Measurements from ENCODE around the gene DISP2.
A peak's percentile ranks its signal among the peaks of the same experiment; 100 is the strongest.

The DISP2 gene, protein sequence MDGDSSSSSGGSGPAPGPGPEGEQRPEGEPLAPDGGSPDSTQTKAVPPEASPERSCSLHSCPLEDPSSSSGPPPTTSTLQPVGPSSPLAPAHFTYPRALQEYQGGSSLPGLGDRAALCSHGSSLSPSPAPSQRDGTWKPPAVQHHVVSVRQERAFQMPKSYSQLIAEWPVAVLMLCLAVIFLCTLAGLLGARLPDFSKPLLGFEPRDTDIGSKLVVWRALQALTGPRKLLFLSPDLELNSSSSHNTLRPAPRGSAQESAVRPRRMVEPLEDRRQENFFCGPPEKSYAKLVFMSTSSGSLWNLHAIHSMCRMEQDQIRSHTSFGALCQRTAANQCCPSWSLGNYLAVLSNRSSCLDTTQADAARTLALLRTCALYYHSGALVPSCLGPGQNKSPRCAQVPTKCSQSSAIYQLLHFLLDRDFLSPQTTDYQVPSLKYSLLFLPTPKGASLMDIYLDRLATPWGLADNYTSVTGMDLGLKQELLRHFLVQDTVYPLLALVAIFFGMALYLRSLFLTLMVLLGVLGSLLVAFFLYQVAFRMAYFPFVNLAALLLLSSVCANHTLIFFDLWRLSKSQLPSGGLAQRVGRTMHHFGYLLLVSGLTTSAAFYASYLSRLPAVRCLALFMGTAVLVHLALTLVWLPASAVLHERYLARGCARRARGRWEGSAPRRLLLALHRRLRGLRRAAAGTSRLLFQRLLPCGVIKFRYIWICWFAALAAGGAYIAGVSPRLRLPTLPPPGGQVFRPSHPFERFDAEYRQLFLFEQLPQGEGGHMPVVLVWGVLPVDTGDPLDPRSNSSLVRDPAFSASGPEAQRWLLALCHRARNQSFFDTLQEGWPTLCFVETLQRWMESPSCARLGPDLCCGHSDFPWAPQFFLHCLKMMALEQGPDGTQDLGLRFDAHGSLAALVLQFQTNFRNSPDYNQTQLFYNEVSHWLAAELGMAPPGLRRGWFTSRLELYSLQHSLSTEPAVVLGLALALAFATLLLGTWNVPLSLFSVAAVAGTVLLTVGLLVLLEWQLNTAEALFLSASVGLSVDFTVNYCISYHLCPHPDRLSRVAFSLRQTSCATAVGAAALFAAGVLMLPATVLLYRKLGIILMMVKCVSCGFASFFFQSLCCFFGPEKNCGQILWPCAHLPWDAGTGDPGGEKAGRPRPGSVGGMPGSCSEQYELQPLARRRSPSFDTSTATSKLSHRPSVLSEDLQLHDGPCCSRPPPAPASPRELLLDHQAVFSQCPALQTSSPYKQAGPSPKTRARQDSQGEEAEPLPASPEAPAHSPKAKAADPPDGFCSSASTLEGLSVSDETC (N-terminal part only)

DNA sequence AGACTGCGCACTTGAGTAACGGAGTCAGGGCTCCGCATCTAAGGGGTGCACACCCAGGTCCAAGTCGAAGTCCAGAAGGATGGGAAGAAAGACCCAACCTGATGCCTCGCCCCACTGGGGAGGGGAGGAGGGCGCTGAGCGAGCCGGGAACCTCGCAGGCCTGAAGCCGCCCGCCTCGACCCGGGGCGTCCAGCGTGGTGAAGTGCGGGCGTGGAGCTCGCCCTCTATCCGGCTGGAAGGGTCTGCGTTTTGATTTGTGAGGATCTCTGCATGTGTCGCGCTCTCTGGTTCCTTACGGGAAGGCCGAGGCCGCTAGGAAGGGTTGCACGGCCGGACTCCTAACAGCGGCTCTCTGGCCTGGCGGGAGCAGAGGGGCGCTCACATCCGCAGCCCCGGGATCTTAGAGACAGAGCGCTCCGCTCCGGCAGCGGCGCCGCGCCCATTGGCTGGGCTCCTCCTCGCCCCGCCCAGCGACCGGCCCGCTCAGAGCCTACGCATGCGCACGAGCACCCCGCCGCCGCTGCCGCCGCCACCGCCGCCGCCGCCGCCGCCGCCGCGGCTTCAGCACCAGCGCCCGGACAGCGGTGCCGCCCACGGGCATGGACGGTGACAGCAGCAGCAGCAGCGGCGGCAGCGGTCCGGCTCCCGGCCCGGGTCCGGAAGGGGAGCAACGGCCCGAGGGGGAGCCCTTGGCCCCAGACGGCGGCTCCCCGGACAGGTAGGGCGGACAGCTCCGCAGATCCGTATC lies at the start of gene DISP2:
DISP2 (plus strand) TSS at position 497 of the 748 bp plus-strand sequence; CDS start at position 600, 103 bp downstream.
- peak; percentile 96 for DNase-seq

DNA sequence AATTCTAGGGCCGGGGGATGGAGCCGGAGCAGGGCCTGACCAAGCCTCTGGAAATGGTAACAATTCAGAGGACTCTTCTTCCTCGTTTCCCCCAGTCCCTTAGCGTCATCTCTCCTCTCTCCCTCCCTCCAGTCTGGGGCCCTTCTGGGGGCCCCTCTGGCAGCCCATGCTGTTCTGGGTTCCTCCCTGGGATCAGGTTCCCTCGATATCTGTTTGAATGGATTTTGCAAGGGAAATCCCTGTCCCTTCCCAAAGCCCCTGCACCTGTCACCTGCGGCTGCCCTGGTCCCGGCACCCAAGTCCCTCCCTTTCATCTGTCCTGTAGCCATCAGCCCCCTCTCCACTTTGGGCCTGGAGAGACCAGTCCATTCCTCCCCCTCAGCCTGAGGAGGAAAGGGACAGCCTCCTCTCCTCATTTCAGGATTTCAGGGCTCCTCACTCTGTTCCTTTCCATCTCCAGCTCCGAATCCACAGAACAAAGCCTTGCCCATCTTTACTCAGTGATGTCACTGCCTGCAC lies 48.6 kb upstream of the DISP2 start:
- no peak for DNase-seq

DNA sequence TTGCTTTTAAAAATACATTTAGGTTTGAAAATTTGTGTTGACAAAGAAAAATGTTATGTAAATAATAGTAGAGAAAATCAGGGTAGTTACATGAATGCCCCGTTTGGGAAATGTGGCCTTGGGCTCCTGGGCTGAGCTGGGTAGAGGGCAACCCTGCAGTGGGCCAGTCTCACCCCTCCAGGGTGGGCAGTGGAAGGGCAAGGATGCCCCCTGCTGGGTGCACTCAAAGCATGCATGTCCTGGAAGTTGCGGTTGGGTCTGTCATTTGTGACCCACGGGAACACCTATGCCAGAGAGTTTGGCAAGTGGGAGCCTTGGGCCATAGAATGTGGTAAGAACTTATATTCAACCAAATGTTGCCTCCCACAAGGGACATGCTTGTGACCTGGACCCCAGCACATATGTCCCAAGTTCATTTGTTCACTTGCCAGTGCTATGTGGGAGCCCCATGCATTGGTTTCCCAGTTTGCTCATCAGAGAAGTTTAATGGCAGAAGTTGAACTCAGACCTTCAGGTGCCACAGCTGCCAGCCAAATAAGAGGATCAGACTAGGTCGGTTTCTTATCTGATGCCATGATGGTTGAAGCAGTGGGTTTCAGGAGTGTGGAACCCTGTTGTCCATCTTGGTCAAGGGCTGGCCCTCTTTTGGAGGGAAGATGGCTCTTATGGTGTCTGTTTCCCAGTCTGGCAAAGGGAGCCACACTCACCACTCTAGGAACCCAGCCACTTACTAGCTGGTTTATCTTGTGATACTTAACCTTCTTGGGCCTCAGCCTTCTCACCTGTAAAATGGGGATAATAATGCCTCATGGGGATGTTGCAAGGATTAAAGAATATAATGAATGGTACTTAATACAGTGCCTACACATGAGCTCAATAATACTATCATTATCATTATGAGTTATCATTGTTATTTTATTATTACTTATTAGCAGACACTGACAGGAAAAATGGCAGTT lies 47.7 kb upstream of the DISP2 start:
- DNase-seq, result peak; percentile 82

DNA sequence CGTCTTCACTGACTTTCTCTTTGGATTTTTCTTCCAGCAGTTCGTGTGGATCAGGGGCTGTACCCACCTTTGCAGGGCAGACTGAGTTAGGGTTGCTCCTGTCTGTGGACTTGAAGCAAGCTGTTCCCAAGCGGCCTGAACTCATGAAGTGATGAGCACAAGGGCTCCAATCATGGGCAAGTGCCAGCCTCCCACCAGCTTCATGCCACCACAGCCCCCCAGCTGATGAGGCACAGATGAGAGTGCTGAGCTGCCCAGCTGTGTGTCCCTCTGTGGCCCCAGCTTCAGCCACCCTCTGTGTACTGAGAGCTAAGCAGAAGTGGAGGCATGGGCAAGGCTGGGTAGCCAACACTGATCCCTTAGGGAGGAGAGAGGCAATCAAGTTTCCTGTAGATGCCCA lies 47.0 kb upstream of the DISP2 start:
- no peak for DNase-seq

DNA sequence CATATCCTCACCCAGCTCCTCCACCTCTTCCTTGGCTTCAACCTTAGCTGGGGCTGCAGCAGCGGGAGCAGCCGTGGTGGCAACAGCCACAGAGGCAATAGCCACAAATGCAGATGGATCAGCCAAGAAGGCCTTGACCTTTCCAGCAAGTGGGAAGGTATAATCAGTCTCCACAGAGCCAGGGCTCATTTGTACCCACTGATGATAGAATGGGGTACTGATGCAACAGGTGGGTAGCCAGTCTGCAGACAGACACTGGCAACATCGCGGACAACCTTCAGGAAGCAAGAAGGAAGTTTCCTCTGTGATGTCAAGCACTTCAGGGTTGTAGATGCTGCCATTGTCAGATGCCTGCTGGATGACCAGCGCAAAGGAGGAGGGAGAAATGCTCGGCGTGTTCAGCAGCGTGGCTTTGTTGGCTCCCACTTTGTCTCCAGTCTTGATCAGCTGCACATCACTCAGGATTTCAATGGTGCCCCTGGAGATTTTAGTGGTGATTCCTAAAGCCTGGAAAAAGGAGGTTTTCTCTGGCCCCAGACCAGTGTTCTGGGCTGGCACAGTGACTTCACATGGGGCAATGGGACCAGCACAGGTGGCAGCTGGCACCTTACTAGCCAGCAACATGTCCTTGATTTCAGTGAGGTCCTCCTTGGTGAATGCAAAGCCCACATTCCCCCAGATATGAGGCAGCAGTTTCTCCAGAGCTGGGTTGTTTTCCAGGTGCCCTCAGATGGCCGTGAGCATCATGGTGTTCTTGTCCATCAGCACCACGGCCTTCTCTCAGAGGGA lies 45.5 kb upstream of the DISP2 start:
- DNase-seq, result no peak

DNA sequence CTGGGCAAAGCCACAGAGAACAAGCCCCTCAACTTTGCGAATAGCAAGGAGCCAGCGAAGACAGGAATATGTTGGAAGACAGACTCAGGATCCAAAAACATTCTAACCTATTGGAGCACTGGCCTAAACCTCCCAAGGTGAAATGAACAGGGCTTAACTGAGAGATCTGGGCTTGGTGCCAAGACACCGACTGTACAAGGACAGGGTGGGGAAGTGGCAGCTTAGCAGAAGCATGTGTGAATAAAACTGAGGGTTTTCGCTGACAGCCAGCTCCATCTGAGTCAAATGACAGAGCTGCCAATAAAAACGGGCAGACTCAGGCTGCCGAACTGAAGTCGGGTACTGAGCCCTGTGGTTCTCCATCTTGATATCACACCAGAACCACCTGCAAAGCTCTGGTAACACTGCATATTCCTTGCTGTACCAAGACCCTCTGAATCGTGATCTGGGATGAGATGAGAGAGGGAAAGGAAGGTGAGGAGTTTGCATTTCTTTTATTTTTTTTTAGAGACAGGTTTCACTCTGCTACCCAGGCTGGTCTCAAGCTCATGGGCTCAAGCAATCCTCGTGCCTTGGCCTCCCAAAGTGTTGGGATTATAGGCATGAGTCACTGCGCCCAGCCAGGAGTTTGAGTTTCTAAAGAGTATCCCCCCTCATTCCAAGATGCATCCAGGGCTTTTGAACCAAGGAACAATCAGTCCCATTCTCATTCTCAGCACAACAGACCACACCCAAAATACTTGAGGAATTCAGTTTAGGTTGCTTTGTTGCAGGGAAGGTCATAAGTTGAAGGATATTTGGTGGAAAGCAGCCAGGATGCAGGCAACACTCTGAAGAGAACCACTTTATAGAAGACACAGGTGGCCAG lies 44.3 kb upstream of the DISP2 start:
- DNase-seq, result no peak

DNA sequence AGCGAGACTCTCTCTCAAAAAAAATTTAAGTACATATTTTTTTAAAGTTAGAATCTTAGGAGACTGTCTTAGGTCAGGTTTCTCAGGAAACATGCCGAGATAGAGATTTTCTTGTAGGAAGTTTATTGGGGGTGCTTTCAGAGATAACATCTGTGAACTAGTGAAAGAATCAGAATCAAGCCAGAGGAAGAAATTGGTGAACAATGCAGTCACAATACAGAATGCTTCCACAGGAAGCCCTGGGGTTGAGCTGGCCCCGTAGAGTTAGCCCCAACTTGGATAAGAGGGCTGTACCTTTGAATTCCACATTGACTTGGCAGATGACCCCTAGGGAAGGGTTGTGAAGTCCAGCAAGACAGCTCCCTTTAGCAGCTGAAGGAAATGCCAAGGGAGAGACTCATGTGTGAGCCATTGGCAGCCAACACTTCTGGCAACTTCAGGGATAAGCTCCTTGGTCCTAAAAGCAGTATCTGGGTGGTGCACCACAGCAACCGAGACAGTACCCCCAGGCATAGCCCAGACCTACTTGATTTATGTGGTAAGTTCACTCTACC lies 43.2 kb upstream of the DISP2 start:
- DNase-seq, result peak; percentile 50

DNA sequence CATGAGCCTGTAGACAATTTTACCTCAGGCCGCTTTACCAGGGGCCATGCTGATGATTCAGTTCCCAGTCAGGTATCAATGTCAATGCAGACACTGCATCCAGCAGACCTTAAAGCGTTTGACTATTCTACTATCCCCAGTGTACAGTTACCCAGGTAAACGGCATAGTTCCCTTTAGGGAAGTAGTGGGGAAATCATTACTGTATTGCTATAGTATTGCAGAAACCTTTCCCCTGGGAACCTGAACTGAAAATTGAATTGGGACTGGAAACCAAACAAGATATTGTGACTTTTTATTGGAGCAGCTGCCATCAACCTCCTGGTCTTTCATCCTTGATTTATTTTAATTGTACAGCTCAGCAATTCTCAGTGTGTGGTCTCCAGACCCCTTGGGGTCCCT lies 41.1 kb upstream of the DISP2 start:
- DNase-seq, result peak; percentile 19

DNA sequence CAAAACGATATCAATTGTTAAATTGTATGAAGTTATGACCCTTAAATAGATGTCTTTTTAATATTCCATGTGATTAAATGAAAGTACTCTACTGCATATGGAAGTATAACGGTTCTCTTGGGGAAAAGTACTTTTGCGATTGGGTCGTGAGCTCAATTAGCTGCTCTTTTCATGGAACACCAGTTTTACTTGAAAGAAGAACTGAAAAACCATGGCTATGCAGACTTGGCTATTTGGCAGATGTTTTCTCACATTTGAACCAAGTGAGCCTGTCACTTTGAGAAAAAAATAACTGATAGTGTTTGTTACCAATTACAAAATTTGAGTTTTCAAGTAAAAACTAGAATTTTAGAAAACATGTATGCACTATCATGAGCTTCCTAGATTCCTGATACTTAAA lies 40.4 kb upstream of the DISP2 start:
- DNase-seq, result no peak

DNA sequence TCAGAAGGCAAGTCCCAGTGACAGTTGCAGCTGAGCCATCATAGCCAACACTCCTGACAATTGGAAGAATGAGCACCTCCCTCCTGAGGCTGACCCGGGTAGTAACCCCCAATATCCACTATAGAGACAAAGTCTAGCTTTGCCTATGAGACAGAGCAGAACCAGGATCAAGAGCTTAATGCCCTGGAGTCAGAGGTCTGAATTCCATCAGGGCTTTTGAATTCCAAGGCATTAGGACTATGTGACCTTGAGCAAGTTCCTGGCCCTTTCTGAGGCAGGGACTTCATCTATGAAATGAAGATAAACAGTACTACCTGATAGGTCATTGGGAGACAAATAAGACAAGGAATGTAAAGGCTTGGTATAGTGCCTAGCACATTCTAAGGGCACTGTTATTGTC lies 37.6 kb upstream of the DISP2 start:
- DNase-seq, result peak; percentile 25

DNA sequence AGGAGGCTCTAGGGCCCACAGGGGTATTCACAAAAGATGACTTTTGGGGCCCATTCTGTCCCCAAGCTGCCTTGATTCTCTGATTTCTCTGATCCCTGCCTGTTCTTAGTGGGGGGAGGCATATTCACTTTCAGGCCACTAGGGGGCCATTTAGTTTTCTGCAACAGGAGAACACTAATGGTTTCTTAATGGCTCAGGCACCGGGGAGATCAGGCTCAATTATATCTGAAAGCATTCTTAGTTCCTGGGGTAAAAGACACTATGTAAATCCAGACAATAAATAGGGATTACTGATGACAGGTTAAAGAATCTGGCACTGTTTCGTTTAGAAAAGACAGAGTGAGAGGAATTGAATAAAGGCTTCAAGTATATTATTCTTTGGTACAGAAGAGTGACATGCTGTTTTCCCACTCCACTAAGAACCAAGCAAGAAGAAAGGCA lies 37.1 kb upstream of the DISP2 start:
- DNase-seq, result peak; percentile 79

DNA sequence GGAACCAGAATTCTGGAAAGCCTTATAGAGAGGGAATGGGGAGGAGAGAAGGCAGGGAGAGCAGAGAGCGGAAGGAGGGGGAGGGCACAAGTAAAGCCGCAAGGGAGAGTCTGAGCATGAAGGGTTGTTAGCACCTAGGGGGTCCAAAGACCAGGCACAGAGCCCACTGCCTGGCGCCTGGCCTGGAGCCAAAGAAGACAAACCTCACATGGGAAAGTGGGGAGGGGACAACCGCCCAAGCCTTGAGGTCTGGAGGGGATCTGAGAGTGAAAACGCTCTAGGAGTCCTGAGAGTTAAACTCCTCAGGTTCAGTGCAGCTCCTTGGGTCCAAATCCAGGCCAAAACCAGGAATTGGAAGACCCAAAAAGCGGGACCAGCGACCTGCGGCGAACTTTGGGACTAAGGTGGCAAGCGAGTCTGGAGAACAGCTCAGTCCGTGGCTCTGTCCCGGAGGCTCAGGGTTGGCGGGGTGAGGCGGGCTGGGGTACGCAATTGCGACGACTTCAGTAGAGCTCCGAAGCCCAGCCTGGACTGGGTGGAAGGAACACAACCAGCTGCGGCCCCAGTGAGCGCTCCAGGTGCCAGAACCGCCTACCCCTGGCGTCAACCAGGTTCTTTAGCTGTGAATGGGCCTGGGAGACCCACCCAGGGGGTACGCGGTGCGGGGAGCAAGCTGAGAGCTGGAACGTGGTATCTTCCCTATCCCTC lies 35.3 kb upstream of the DISP2 start:
- DNase-seq, result no peak

DNA sequence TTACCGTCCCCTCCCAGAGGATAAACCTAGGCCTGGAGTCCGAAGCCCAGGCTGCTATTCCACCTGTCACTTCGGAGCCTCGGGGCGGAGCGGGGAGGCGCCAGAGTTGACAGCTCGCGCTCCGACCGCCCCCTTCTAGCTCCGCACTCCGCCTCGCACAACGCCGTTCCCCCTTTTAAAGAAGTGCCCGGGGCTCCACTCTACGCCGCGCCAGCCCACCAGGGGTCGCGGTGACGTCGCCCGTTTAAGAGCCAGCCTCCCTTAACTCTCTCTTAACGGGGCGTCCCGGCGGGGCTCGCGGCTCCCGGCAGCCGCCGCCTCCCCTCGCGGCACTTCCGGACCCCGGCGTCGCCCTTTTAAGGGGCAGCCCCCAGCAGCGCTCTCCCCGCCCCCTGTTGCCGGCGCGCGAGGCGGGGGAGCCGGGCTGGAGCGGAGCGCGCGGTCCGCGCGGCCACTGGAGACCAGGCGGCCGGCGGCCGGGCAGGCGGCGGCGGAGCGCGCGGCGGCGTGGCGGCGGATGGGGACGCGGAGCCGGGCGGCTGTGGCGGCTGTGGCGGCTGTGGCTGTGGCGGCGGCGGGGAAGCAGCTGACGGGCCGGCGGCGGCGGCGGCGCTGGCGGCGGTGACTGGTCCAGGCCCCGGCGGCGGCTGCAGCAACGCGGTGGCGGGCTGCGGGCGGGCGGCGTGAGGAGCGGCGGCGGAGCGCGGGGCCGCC lies 34.6 kb upstream of the DISP2 start, which contains the start of gene INAFM2:
INAFM2 (plus strand) TSS at position 454 of the 714 bp plus-strand sequence. CDS start 364 bp downstream, outside the sequence.
- DNase-seq, result peak; percentile 96

DNA sequence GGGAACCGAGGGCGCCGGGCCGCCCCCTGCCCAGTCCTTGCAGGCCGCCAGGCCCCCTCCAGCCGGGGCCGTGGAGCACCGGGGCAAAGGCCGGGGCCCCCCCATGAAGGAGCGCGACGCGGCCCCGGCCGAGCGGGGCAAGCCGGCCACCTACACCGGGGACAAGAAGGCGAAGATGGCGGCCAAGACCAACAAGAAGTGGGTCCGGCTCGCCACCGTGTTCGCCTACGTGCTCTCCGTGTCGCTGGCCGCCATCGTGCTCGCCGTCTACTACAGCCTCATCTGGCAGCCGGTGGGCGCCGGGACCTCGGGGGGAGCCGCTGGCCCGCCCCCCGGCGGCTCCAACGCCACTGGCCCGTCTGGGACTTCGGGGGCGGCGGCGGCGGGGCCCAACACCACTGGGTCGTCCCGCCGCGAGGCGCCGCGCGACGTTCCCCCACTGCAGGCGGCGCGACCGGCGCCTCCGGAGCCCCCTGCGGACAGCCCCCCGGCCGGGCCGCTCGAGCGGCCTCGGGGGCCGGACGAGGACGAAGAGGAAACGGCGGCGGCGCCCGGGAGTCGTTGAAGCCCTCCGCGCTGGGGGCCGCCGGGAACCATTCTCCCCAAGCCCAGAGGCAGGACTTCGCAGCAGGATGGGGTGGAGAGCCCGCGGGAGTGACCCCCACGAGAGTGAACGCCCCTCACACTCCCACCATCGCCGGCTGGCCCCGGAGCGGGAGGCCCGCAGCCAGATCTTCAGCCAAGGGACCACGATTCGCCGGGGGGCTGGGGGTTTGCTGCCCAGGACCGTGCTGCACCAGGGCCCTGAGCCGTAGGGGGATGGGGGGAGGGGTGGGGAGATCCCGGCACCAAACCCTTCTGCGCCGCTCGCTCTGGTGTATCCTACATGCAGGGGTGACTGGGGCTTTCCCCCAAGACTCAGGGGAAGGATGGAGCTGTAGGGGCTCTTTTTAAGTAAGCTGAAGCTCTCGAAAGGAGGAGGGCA lies 33.8 kb upstream of the DISP2 start:
- peak; percentile 74 for DNase-seq

DNA sequence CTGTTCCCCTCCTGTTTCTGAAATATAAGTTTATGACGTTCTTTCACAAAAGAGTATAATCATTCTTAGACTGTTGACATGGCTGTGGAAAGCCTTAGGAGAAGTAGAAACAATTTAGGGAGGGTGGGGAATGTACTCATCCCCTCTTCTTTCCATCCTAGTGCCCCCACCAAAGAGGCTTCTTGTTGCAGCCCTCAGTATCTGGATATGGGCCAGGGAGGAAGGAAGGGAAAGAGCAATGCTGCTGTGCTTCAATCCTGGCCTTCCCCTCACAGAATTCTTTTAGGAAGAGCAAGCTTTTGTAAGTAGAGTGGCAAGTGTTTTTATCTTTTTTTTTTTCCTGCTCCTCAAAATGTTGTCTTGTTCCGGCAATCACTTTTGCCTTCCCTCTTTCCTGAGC lies 32.8 kb upstream of the DISP2 start:
- no peak for DNase-seq

DNA sequence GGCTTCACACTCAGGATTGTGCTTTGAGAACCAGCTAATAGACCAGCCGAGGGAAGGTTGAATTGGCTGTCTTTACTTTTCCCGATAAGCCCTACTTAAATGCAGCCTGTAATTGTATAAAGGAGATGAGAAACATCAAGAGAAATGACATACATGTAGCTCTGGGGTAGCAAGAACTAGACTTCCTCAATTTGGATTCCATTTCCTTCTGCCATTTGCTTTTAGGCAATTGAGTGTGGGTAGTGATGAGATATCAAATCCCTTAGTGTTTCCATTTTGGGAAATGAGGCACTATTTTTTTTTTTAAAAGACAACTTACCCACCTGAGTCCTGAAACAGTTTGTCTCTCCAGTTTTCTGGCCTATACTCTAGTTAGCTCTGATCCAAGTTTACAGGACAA lies 32.3 kb upstream of the DISP2 start:
- DNase-seq, result no peak
